Ovary (tissue), 9 donors: ENCODE measurements around the gene SLIT3. TPM values are rescaled to one million over a fixed set of nuclear protein-coding genes. Genes with fewer than 3 reads are reported as not detected.

Source experiments
- DNase-seq, 5 donors: peaks; one replicate each; pipeline ENCODE4 v3.0.0-alpha.2; 2019 to 2020
- H3K27ac ChIP-seq, 2 donors: fragments of 200-600 bp; one replicate each; pipeline versions ENCODE4 v1.5.1 to v1.8.0; 2019 to 2022
- H3K27me3 ChIP-seq: fragments of 200-600 bp; one replicate; pipeline ENCODE4 v1.8.0; 2022
- H3K36me3 ChIP-seq: fragments of 200-600 bp; sonication (generic); one replicate; pipeline ENCODE4 v1.5.1; 2019
- H3K4me1 ChIP-seq: one replicate; pipeline ENCODE4 v1.8.1; 2013; ENCODE audit warnings: mild to moderate bottlenecking, moderate library complexity; ENCODE audit not compliant: insufficient read depth
- H3K4me3 ChIP-seq: fragments of 200-600 bp; sonication (generic); one replicate; pipeline ENCODE4 v1.5.1; 2017
- H3K9me3 ChIP-seq, 2 donors: fragments of 200-600 bp in 1 of 2; sonication (generic) in 1 of 2; one replicate each; pipeline versions ENCODE4 v1.5.1 to v1.8.1; 2013 to 2019; ENCODE audit warnings: mild to moderate bottlenecking in 1 of 2, moderate library complexity in 1 of 2
- CTCF ChIP-seq, 3 donors: fragments of 450-650 bp in 2 of 3; fragments of 200-600 bp in 1 of 3; IDR thresholded peaks; one replicate each; pipeline versions ENCODE4 v1.5.1 to v1.8.0; 2016 to 2022; ENCODE audit warnings: antibody characterized with exemption in 3 of 3, mild to moderate bottlenecking in 1 of 3
- EP300 ChIP-seq: sonication (generic); formaldehyde crosslinking; IDR thresholded peaks from one replicate; pipeline ENCODE4 v1.6.1; 2017; ENCODE audit warnings: antibody characterized with exemption
- POLR2A ChIP-seq: fragments of 450-650 bp; IDR thresholded peaks from one replicate; pipeline ENCODE4 v1.6.1; 2017; ENCODE audit warnings: antibody characterized with exemption, mild to moderate bottlenecking, moderate library complexity
- WGBS, 3 donors: extraction: QIAGEN DNeasy Blood & Tissue Kit in 1 of 3; methylation state at CpG; one replicate each; pipeline versions ENCODE4 v1.1.5 to v1.1.7; 2013 to 2017; 5-methylcytosine and 5-hydroxymethylcytosine counted together
- intact Hi-C, 4 donors: fragments of 100-400 bp; cut with DNase I; formaldehyde crosslinking; loops; one replicate each; pipeline versions ENCODE4 v1.11.0 to v1.15.1; 2022 to 2023
- polyA plus RNA-seq, 2 donors: library from polyadenylated mRNA; stranded (reverse); fragments of 200-250 nt in 1 of 2; fragments of 350-450 nt in 1 of 2; fragmentation: Illumina TruSeq in 1 of 2; extraction: RNeasy Lipid Tissue Mini Kit (QIAGEN cat#74804) in 1 of 2; gene quantifications; one replicate each; pipeline ENCODE4 v1.2.3, GENCODE V29; 2013 to 2014
- total RNA-seq, 7 donors: library from RNA; depleted of rRNA in 2 of 7; stranded (reverse); fragments of >200 nt in 2 of 7; fragmentation: NEBNext Ultra II Directional in 3 of 7; extraction: Animal tissue kit (Norgen Biotek cat#: 25700) in 3 of 7; gene quantifications; one replicate each; pipeline versions ENCODE4 v1.1.0 to v1.2.4, GENCODE V29; 2016 to 2023
- donor health status: DM: no; HTN: no; CAD: no; lungs with moderate emphysema.
- donor health status: DM: no; HTN: no; CAD: no.
- donor health status: Bipolar disorder and iron deficiency.
- donor health status: DM: yes; HTN: yes; CAD: no.
- donor health status: DM: no; HTN: no; CAD: no.
- donor health status: DM: yes; HTN: yes; CAD: no.

Gene SLIT3
- total and polyA plus RNA-seq, 9 donors: 10.3 to 106 (median 24.4) TPM

GRCh38 chr5:168889039-168889438 is 411.9 kb downstream of the SLIT3 start:
- no peaks in the 10 kb centered on the region for H3K36me3 ChIP-seq
- WGBS, 3 donors: 97 to 98% (median 98%) methylated on average over 1 of the region's 1 CpG
- no peaks in the 10 kb centered on the region for H3K27me3 ChIP-seq
- H3K9me3 ChIP-seq: no peaks in the 10 kb centered on the region
- peaks cover 1% of the 10 kb centered on the region for H3K4me1 ChIP-seq
- H3K4me3 ChIP-seq: no peak overlapping the region
- TF ChIP-seq POLR2A (no peak), CTCF (IDR thresholded peaks at IDR 0.05) (no peak), EP300 (no peak)
- no peak overlapping the region for H3K27ac ChIP-seq
- no peak for DNase-seq
- intact Hi-C loops: no loop called here

- no peaks in the 10 kb centered on the region for H3K9me3 ChIP-seq
- TF ChIP-seq EP300 (no peak), CTCF (IDR thresholded peaks at IDR 0.05) (no peak), POLR2A (no peak)
- 76 to 83% (median 78%) methylated on average over 3 of the region's 3 CpGs for WGBS, 3 donors
- no peak for DNase-seq
- no peak overlapping the region for H3K4me3 ChIP-seq
- H3K4me1 ChIP-seq: peaks cover 1% of the 10 kb centered on the region
- no peaks in the 10 kb centered on the region for H3K27me3 ChIP-seq
- intact Hi-C loops: no loop called here
- no peaks in the 10 kb centered on the region for H3K36me3 ChIP-seq
- H3K27ac ChIP-seq: no peak overlapping the region
Measured at GRCh38 chr5:168887931-168888330, 413.0 kb downstream of the SLIT3 start.

- Histone ChIP-seq H3K4me3 (no peak overlapping the region), H3K9me3 (no peaks in the 10 kb centered on the region), H3K27ac (no peak overlapping the region), H3K4me1 (peaks cover 1% of the 10 kb centered on the region), H3K36me3 (no peaks in the 10 kb centered on the region), H3K27me3 (no peaks in the 10 kb centered on the region)
- DNase-seq: no peak
- 81 to 86% (median 85%) methylated on average over 9 of the region's 9 CpGs for WGBS, 3 donors
- TF ChIP-seq EP300: no peak
- TF ChIP-seq CTCF (IDR thresholded peaks at IDR 0.05): no peak
- TF ChIP-seq POLR2A: no peak
- intact Hi-C loops: no loop called here
Measured at GRCh38 chr5:168886157-168886556, 414.8 kb downstream of the SLIT3 start.

GRCh38 chr5:168885324-168886120 is 415.4 kb downstream of the SLIT3 start:
- no peaks in the 10 kb centered on the region for H3K9me3 ChIP-seq
- no peak overlapping the region for H3K27ac ChIP-seq

More at GRCh38 chr5:168885324-168886120, 415.4 kb downstream of the SLIT3 start:
- no peak for TF ChIP-seq EP300
- no peak for TF ChIP-seq POLR2A
- TF ChIP-seq CTCF (IDR thresholded peaks at IDR 0.05): no peak
- 68 to 84% (median 81%) methylated on average over 14 of the region's 14 CpGs for WGBS, 3 donors
- Histone ChIP-seq H3K4me3 (no peak overlapping the region), H3K27me3 (no peaks in the 10 kb centered on the region), H3K36me3 (no peaks in the 10 kb centered on the region), H3K4me1 (peaks cover 1% of the 10 kb centered on the region)
- no peak for DNase-seq
- intact Hi-C loops: no loop called here
